HEK293 (cell line): ENCODE measurements around the gene SERP1.

ENCODE experiments used
- CTCF ChIA-PET: fragments of 350-600 bp; formaldehyde crosslinking; extraction: SDS; loops from one replicate; lab custom pipeline; 2021; ENCODE audit warnings: antibody characterized with exemption; lab: Yijun Ruan, JAX
- POLR2A ChIA-PET: fragments of 300-600 bp; formaldehyde crosslinking; extraction: SDS; loops from one replicate; lab custom pipeline; 2020; ENCODE audit warnings: antibody characterized with exemption, inconsistent platforms; lab: Yijun Ruan, JAX
- H3K27ac ChIP-seq: fragments of 200-500 bp; sonication (Bioruptor generic); 2 replicates; pipeline ENCODE4 v1.5.1; 2014; ENCODE audit warnings: low read depth, low read length, control low read depth, inconsistent platforms; ENCODE audit errors: extremely low read depth
- H3K36me3 ChIP-seq, 2 experiments: fragments of 200-500 bp in 1 of 2; sonication (Bioruptor generic) in 1 of 2; 1 replicate in 1 of 2; 2 replicates in 1 of 2; pipeline ENCODE4 v1.5.1; 2014 to 2017; ENCODE audit warnings: inconsistent platforms in 2 of 2, low read length in 2 of 2; ENCODE audit not compliant: control insufficient read depth in 2 of 2, insufficient read depth in 1 of 2
- H3K4me1 ChIP-seq: fragments of 200-500 bp; sonication (Bioruptor generic); 2 replicates; pipeline ENCODE4 v1.5.1; 2014; ENCODE audit warnings: mild to moderate bottlenecking, low read length, inconsistent platforms; ENCODE audit not compliant: control insufficient read depth, insufficient read depth
- H3K4me3 ChIP-seq: 2 replicates; pipeline ENCODE4 v1.5.1; 2011; ENCODE audit warnings: low read depth, mild to moderate bottlenecking, control low read depth, low read length, moderate library complexity
- H3K9me3 ChIP-seq: fragments of 200-500 bp; sonication (Bioruptor generic); 2 replicates; pipeline ENCODE4 v1.5.1; 2014; ENCODE audit warnings: low read depth, low read length, inconsistent platforms; ENCODE audit not compliant: control insufficient read depth, insufficient read depth
- BCL11A ChIP-seq: fragments of 450-650 bp; formaldehyde crosslinking; IDR thresholded peaks from 2 replicates; pipeline ENCODE4 v1.5.1; 2016; ENCODE audit warnings: low read depth, missing biosample characterization, missing genetic modification characterization
- BCL11B ChIP-seq: fragments of 450-650 bp; formaldehyde crosslinking; IDR thresholded peaks from 2 replicates; pipeline ENCODE4 v1.5.1; 2016; ENCODE audit warnings: low read depth, missing biosample characterization, missing genetic modification characterization
- EGR2 ChIP-seq: fragments of 450-650 bp; formaldehyde crosslinking; IDR thresholded peaks from 2 replicates; pipeline ENCODE4 v1.5.1; 2016; ENCODE audit warnings: low read depth, missing biosample characterization, missing genetic modification characterization
- GLI4 ChIP-seq: fragments of 450-650 bp; formaldehyde crosslinking; IDR thresholded peaks from 2 replicates; pipeline ENCODE4 v1.5.1; 2016; ENCODE audit warnings: missing biosample characterization, missing genetic modification characterization
- HOXC10 ChIP-seq: sonication (generic); formaldehyde crosslinking; IDR thresholded peaks from 2 replicates; pipeline ENCODE4 v1.8.1; 2023; ENCODE audit warnings: mild to moderate bottlenecking, missing genetic modification reagents
- KLF7 ChIP-seq: fragments of 450-650 bp; formaldehyde crosslinking; IDR thresholded peaks from 2 replicates; pipeline ENCODE4 v1.5.1; 2016; ENCODE audit warnings: missing biosample characterization, missing genetic modification characterization, borderline replicate concordance
- KLF8 ChIP-seq: fragments of 450-650 bp; formaldehyde crosslinking; IDR thresholded peaks from 2 replicates; pipeline ENCODE4 v1.5.1; 2016; ENCODE audit warnings: missing biosample characterization, missing genetic modification characterization
- OVOL3 ChIP-seq: fragments of 450-650 bp; formaldehyde crosslinking; IDR thresholded peaks from 2 replicates; pipeline ENCODE4 v1.5.1; 2016; ENCODE audit warnings: missing biosample characterization, missing genetic modification characterization
- SCRT2 ChIP-seq: fragments of 450-650 bp; formaldehyde crosslinking; IDR thresholded peaks from 2 replicates; pipeline ENCODE4 v1.5.1; 2016; ENCODE audit warnings: missing biosample characterization, missing genetic modification characterization
- ZBTB8A ChIP-seq: fragments of 450-650 bp; formaldehyde crosslinking; IDR thresholded peaks from 2 replicates; pipeline ENCODE4 v1.5.1; 2016; ENCODE audit warnings: missing biosample characterization, missing genetic modification characterization
- ZNF140 ChIP-seq: fragments of 450-650 bp; formaldehyde crosslinking; IDR thresholded peaks from 2 replicates; pipeline ENCODE4 v1.5.1; 2016; ENCODE audit warnings: missing biosample characterization, missing genetic modification characterization
- ZNF146 ChIP-seq: fragments of 450-650 bp; formaldehyde crosslinking; IDR thresholded peaks from 2 replicates; pipeline ENCODE4 v1.5.1; 2016; ENCODE audit warnings: missing biosample characterization, missing genetic modification characterization
- ZNF175 ChIP-seq: fragments of 450-650 bp; formaldehyde crosslinking; IDR thresholded peaks from 2 replicates; pipeline ENCODE4 v1.5.1; 2016; ENCODE audit warnings: missing biosample characterization, missing genetic modification characterization
- ZNF184 ChIP-seq: fragments of 450-650 bp; IDR thresholded peaks from 2 replicates; pipeline ENCODE4 v1.5.1; 2018; ENCODE audit warnings: missing biosample characterization, mild to moderate bottlenecking, missing genetic modification characterization
- ZNF248 ChIP-seq: fragments of 450-650 bp; formaldehyde crosslinking; IDR thresholded peaks from 2 replicates; pipeline ENCODE4 v1.5.1; 2017; ENCODE audit warnings: missing biosample characterization, missing genetic modification characterization
- ZNF311 ChIP-seq: fragments of 450-650 bp; formaldehyde crosslinking; IDR thresholded peaks from 2 replicates; pipeline ENCODE4 v1.5.1; 2017; ENCODE audit warnings: missing biosample characterization, missing genetic modification characterization, borderline replicate concordance
- ZNF37A ChIP-seq: fragments of 450-650 bp; IDR thresholded peaks from 2 replicates; pipeline ENCODE4 v1.5.1; 2018; ENCODE audit warnings: missing biosample characterization, missing genetic modification characterization
- ZNF501 ChIP-seq: fragments of 450-650 bp; formaldehyde crosslinking; IDR thresholded peaks from 2 replicates; pipeline ENCODE4 v1.5.1; 2016; ENCODE audit warnings: missing biosample characterization, missing genetic modification characterization
- ZNF596 ChIP-seq: fragments of 450-650 bp; IDR thresholded peaks from 2 replicates; pipeline ENCODE4 v1.5.0; 2018; ENCODE audit warnings: missing biosample characterization, mild to moderate bottlenecking, missing genetic modification characterization, moderate library complexity
- ZNF654 ChIP-seq: fragments of 450-650 bp; formaldehyde crosslinking; IDR thresholded peaks from 2 replicates; pipeline ENCODE4 v1.5.1; 2016; ENCODE audit warnings: low read depth, missing biosample characterization, missing genetic modification characterization
- ZNF658 ChIP-seq: fragments of 450-650 bp; formaldehyde crosslinking; IDR thresholded peaks from 2 replicates; pipeline ENCODE4; 2016; ENCODE audit warnings: missing biosample characterization, missing genetic modification characterization
- TF ChIP-seq, protein P1 (sequence below): fragments of 450-650 bp; formaldehyde crosslinking; IDR thresholded peaks from 2 replicates; pipeline ENCODE4 v1.5.1; 2017; ENCODE audit warnings: missing biosample characterization, missing genetic modification characterization
- TF ChIP-seq, protein P2 (sequence below): fragments of 450-650 bp; formaldehyde crosslinking; IDR thresholded peaks from 2 replicates; pipeline ENCODE4 v1.5.1; 2017; ENCODE audit warnings: missing biosample characterization, missing genetic modification characterization
- TF ChIP-seq, protein P3 (sequence below): fragments of 450-650 bp; formaldehyde crosslinking; IDR thresholded peaks from 2 replicates; pipeline ENCODE4 v1.5.1; 2016; ENCODE audit warnings: missing biosample characterization, missing genetic modification characterization, borderline replicate concordance

SERP1 gene

DNA sequence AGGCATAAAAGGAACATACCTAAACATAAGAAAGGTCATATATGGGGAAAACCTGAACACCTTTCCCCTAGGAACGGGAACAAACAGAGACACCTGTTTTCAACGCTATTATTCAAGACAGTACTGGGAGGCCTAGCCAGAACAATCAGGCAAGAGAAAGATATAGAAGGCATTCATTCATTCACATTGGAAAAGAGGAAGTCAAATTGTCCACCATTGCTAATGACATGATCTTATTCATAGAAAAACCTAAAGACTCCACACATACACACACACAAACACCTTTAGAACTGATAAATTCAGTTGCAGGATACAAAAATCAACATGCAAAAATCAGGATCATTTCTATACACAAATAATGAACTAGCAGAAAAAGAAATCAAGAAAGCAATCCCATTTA lies 36.5 kb downstream of the SERP1 start (continued):
- TF ChIP-seq ZNF311, result no peak
- TF ChIP-seq, protein P1, sequence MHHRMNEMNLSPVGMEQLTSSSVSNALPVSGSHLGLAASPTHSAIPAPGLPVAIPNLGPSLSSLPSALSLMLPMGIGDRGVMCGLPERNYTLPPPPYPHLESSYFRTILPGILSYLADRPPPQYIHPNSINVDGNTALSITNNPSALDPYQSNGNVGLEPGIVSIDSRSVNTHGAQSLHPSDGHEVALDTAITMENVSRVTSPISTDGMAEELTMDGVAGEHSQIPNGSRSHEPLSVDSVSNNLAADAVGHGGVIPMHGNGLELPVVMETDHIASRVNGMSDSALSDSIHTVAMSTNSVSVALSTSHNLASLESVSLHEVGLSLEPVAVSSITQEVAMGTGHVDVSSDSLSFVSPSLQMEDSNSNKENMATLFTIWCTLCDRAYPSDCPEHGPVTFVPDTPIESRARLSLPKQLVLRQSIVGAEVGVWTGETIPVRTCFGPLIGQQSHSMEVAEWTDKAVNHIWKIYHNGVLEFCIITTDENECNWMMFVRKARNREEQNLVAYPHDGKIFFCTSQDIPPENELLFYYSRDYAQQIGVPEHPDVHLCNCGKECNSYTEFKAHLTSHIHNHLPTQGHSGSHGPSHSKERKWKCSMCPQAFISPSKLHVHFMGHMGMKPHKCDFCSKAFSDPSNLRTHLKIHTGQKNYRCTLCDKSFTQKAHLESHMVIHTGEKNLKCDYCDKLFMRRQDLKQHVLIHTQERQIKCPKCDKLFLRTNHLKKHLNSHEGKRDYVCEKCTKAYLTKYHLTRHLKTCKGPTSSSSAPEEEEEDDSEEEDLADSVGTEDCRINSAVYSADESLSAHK (tag by site-specific recombination), result no peak
- no peak for TF ChIP-seq SCRT2
- TF ChIP-seq ZNF658 (tag by site-specific recombination), result no peak
- no peak for TF ChIP-seq ZNF175 (tag by site-specific recombination)
- no peak for TF ChIP-seq KLF8 (tag by site-specific recombination)
- TF ChIP-seq, protein P2, sequence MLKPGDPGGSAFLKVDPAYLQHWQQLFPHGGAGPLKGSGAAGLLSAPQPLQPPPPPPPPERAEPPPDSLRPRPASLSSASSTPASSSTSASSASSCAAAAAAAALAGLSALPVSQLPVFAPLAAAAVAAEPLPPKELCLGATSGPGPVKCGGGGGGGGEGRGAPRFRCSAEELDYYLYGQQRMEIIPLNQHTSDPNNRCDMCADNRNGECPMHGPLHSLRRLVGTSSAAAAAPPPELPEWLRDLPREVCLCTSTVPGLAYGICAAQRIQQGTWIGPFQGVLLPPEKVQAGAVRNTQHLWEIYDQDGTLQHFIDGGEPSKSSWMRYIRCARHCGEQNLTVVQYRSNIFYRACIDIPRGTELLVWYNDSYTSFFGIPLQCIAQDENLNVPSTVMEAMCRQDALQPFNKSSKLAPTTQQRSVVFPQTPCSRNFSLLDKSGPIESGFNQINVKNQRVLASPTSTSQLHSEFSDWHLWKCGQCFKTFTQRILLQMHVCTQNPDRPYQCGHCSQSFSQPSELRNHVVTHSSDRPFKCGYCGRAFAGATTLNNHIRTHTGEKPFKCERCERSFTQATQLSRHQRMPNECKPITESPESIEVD (tag by site-specific recombination), result no peak
- no peak for TF ChIP-seq KLF7 (tag by site-specific recombination)
- TF ChIP-seq OVOL3 (tag by site-specific recombination), result no peak
- no peak for TF ChIP-seq ZNF184 (tag by site-specific recombination)
- TF ChIP-seq, all 188 proteins: peak for 0

GRCh38 chr3:150508401-150508800 lies 37.9 kb downstream of the SERP1 start:
- ChIA-PET CTCF (no interaction called here), POLR2A (no interaction called here)
- H3K36me3 ChIP-seq, result no peaks in the 10 kb centered on the region
- TF ChIP-seq ZBTB8A (tag by site-specific recombination), result no peak
- TF ChIP-seq GLI4 (tag by site-specific recombination), result no peak
- no peak for TF ChIP-seq ZNF146 (tag by site-specific recombination)
- TF ChIP-seq ZNF140, result no peak
- no peak for TF ChIP-seq BCL11B (tag by site-specific recombination)
- no peak for TF ChIP-seq ZNF37A (tag by site-specific recombination)
- no peak for TF ChIP-seq ZNF248 (tag by site-specific recombination)
- TF ChIP-seq HOXC10, result no peak
- no peak for TF ChIP-seq ZNF501 (tag by site-specific recombination)
- no peak for TF ChIP-seq EGR2
- TF ChIP-seq ZNF654 (tag by site-specific recombination), result no peak
- no peak for TF ChIP-seq BCL11A
- TF ChIP-seq ZNF596, result no peak
- no peak overlapping the region for H3K4me3 ChIP-seq
- no peaks in the 10 kb centered on the region for H3K4me1 ChIP-seq
- H3K9me3 ChIP-seq, result no peaks in the 10 kb centered on the region
- H3K27ac ChIP-seq, result no peak overlapping the region

- Histone ChIP-seq H3K27ac (no peak overlapping the region), H3K9me3 (no peaks in the 10 kb centered on the region), H3K36me3 (no peaks in the 10 kb centered on the region), H3K4me1 (no peaks in the 10 kb centered on the region), H3K4me3 (no peak overlapping the region)
- ChIA-PET CTCF (interaction anchor here (1.1 kb wide), 1 partner anchor 9 kb away, joined by 4 read pairs; no protein-coding TSS in a partner anchor), POLR2A (interaction anchor here (1.1 kb wide), 1 partner anchor 96 kb away, joined by 3 read pairs; the partner anchor contains the start of gene TSC22D2)
- TF ChIP-seq, protein P3, sequence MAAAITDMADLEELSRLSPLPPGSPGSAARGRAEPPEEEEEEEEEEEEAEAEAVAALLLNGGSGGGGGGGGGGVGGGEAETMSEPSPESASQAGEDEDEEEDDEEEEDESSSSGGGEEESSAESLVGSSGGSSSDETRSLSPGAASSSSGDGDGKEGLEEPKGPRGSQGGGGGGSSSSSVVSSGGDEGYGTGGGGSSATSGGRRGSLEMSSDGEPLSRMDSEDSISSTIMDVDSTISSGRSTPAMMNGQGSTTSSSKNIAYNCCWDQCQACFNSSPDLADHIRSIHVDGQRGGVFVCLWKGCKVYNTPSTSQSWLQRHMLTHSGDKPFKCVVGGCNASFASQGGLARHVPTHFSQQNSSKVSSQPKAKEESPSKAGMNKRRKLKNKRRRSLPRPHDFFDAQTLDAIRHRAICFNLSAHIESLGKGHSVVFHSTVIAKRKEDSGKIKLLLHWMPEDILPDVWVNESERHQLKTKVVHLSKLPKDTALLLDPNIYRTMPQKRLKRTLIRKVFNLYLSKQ, result no peak
Observed at GRCh38 chr3:150504483-150504882, 41.8 kb downstream of the SERP1 start.
